H9 (cell line): ENCODE results near the gene SORCS2. TPM values are rescaled to one million over a fixed set of nuclear protein-coding genes. Genes with fewer than 3 reads are reported as not detected.

ENCODE experiments used
- DNase-seq: peaks from one replicate; pipeline ENCODE4 v3.0.0-alpha.2; 2017
- H2AFZ ChIP-seq: one replicate; pipeline ENCODE4 v1.6.1; 2013; ENCODE audit warnings: mild to moderate bottlenecking, low read length, control low read depth, moderate library complexity
- H2AK5ac ChIP-seq: 2 replicates; pipeline ENCODE4 v1.6.1; 2013; ENCODE audit warnings: low read length, control low read depth, mixed read lengths; ENCODE audit not compliant: insufficient read length
- H2BK120ac ChIP-seq: one replicate; pipeline ENCODE4 v1.6.1; 2013; ENCODE audit warnings: low read depth, mild to moderate bottlenecking, low read length, control low read depth, inconsistent platforms; ENCODE audit not compliant: poor library complexity, severe bottlenecking
- H2BK12ac ChIP-seq: 2 replicates; pipeline ENCODE4 v1.6.1; 2013; ENCODE audit warnings: low read length, control low read depth, mixed read lengths, low read depth; ENCODE audit not compliant: insufficient read length
- H2BK15ac ChIP-seq: 2 replicates; pipeline ENCODE4 v1.6.1; 2013; ENCODE audit warnings: low read depth, low read length, control low read depth
- H2BK20ac ChIP-seq: one replicate; pipeline ENCODE4 v1.6.1; 2013; ENCODE audit warnings: low read depth, mild to moderate bottlenecking, low read length, control low read depth, inconsistent platforms; ENCODE audit not compliant: poor library complexity, severe bottlenecking
- H2BK5ac ChIP-seq: 2 replicates; pipeline ENCODE4 v1.6.1; 2013; ENCODE audit warnings: low read length, control low read depth, mixed read lengths; ENCODE audit not compliant: insufficient read length
- H3K14ac ChIP-seq: 2 replicates; pipeline ENCODE4 v1.6.1; 2013; ENCODE audit warnings: low read length, control low read depth; ENCODE audit not compliant: insufficient read depth
- H3K18ac ChIP-seq: 2 replicates; pipeline ENCODE4 v1.6.1; 2013; ENCODE audit warnings: low read depth, mild to moderate bottlenecking, mixed read lengths, low read length, control low read depth; ENCODE audit not compliant: insufficient read length
- H3K23ac ChIP-seq: 2 replicates; pipeline ENCODE4 v1.6.1; 2013; ENCODE audit warnings: low read length, control low read depth, mixed read lengths, low read depth; ENCODE audit not compliant: insufficient read length
- H3K23me2 ChIP-seq: 2 replicates; pipeline ENCODE4 v1.6.1; 2013; ENCODE audit warnings: low read depth, mild to moderate bottlenecking, mixed read lengths, low read length, control low read depth; ENCODE audit not compliant: insufficient read length, poor library complexity, severe bottlenecking
- H3K27ac ChIP-seq: 2 replicates; pipeline ENCODE4 v1.5.1; 2013; ENCODE audit warnings: low read length, control low read depth, mixed read lengths, low read depth; ENCODE audit not compliant: insufficient read length
- H3K27me3 ChIP-seq: 2 replicates; pipeline ENCODE4 v1.6.1; 2013; ENCODE audit warnings: low read length, control low read depth, inconsistent platforms; ENCODE audit not compliant: insufficient read depth
- H3K4ac ChIP-seq: 2 replicates; pipeline ENCODE4 v1.6.1; 2013; ENCODE audit warnings: low read depth, mild to moderate bottlenecking, control low read depth, inconsistent platforms, low read length, moderate library complexity
- H3K4me1 ChIP-seq: 2 replicates; pipeline ENCODE4 v1.6.1; 2013; ENCODE audit warnings: low read length, control low read depth, inconsistent platforms; ENCODE audit not compliant: insufficient read depth
- H3K4me2 ChIP-seq: 2 replicates; pipeline ENCODE4 v1.6.1; 2013; ENCODE audit warnings: low read length, control low read depth, mixed read lengths; ENCODE audit not compliant: insufficient read length, insufficient read depth
- H3K56ac ChIP-seq: 2 replicates; pipeline ENCODE4 v1.6.1; 2013; ENCODE audit warnings: low read depth, mild to moderate bottlenecking, mixed read lengths, low read length, control low read depth; ENCODE audit not compliant: insufficient read length
- H3K79me1 ChIP-seq: 2 replicates; pipeline ENCODE4 v1.6.1; 2013; ENCODE audit warnings: low read depth, mild to moderate bottlenecking, moderate library complexity, low read length, control low read depth, inconsistent platforms; ENCODE audit not compliant: insufficient read depth, poor library complexity, severe bottlenecking
- H3K79me2 ChIP-seq: 2 replicates; pipeline ENCODE4 v1.6.1; 2013; ENCODE audit warnings: low read length, control low read depth, inconsistent platforms; ENCODE audit not compliant: insufficient read depth
- H3K9ac ChIP-seq: 2 replicates; pipeline ENCODE4 v1.6.1; 2013; ENCODE audit warnings: low read length, control low read depth, mixed read lengths; ENCODE audit not compliant: insufficient read length; ENCODE audit errors: extremely low read depth
- H3K9me3 ChIP-seq: one replicate; pipeline ENCODE4 v1.6.1; 2013; ENCODE audit warnings: low read depth, low read length, inconsistent platforms; ENCODE audit not compliant: control insufficient read depth
- H3T11ph ChIP-seq: one replicate; pipeline ENCODE4 v1.6.1; 2013; ENCODE audit warnings: mild to moderate bottlenecking, low read length, control low read depth, inconsistent platforms
- H4K20me1 ChIP-seq: one replicate; pipeline ENCODE4 v1.6.1; 2013; ENCODE audit not compliant: control insufficient read depth, insufficient read length, insufficient read depth
- H4K5ac ChIP-seq: 2 replicates; pipeline ENCODE4 v1.6.1; 2013; ENCODE audit warnings: low read depth, mild to moderate bottlenecking, mixed read lengths, low read length, control low read depth; ENCODE audit not compliant: insufficient read length
- H4K8ac ChIP-seq: replicated peaks from 2 replicates; pipeline ENCODE4 v1.6.1; 2013; ENCODE audit warnings: low read length, control low read depth, mixed read lengths, low read depth; ENCODE audit not compliant: insufficient read length
- H4K91ac ChIP-seq: 2 replicates; pipeline ENCODE4 v1.6.1; 2013; ENCODE audit warnings: low read depth, mild to moderate bottlenecking, moderate library complexity, mixed read lengths, low read length, control low read depth; ENCODE audit not compliant: insufficient read length
- H3K27ac Mint-ChIP-seq, 3 experiments: 2 replicates in 2 of 3; 3 replicates in 1 of 3; pipeline ENCODE4 v1.8.0; 2020 to 2021; ENCODE audit warnings: mixed read lengths in 3 of 3, mild to moderate bottlenecking in 1 of 3, moderate library complexity in 1 of 3
- H3K27me3 Mint-ChIP-seq: 2 replicates; pipeline ENCODE4 v1.8.0; 2021; ENCODE audit warnings: low read depth, mild to moderate bottlenecking, moderate library complexity, mixed read lengths
- H3K36me3 Mint-ChIP-seq, 3 experiments: 2 replicates in 2 of 3; 3 replicates in 1 of 3; pipeline ENCODE4 v1.8.0; 2020 to 2021; ENCODE audit warnings: low read depth in 3 of 3, mixed read lengths in 3 of 3; ENCODE audit not compliant: insufficient read depth in 1 of 3
- H3K4me1 Mint-ChIP-seq, 2 experiments: 2 replicates each; pipeline ENCODE4 v1.8.0; 2020; ENCODE audit warnings: mixed read lengths in 2 of 2
- H3K4me3 Mint-ChIP-seq, 2 experiments: 2 replicates in 1 of 2; 3 replicates in 1 of 2; pipeline ENCODE4 v1.8.0; 2020 to 2021; ENCODE audit warnings: mild to moderate bottlenecking in 2 of 2, mixed read lengths in 2 of 2, moderate library complexity in 1 of 2
- H3K9me3 Mint-ChIP-seq, 2 experiments: 2 replicates in 1 of 2; 3 replicates in 1 of 2; pipeline ENCODE4 v1.8.0; 2020; ENCODE audit warnings: mild to moderate bottlenecking in 2 of 2, mixed read lengths in 2 of 2, moderate library complexity in 1 of 2
- WGBS: extraction: QIAGEN DNeasy Blood & Tissue Kit; methylation state at CpG from one replicate; pipeline ENCODE4 v1.1.7; 2013; ENCODE audit warnings: missing lambda C conversion rate, low lambda C conversion rate, mixed read lengths; ENCODE audit not compliant: insufficient read length; ENCODE audit errors: extremely low coverage; 5-methylcytosine and 5-hydroxymethylcytosine counted together
- total RNA-seq: library from RNA; stranded (reverse); gene quantifications from 2 replicates; pipeline ENCODE4 v1.2.1, GENCODE V29; 2021
- TF ChIP-seq, protein P1 (sequence below): fragments of 200-600 bp; sonication (generic); conservative IDR thresholded peaks from 3 replicates; pipeline ENCODE4 v1.8.0; 2021; ENCODE audit warnings: antibody characterized with exemption, mild to moderate bottlenecking

The SORCS2 gene
- total RNA-seq, 1 experiment from 2014 or later, result 0.57 TPM

DNA sequence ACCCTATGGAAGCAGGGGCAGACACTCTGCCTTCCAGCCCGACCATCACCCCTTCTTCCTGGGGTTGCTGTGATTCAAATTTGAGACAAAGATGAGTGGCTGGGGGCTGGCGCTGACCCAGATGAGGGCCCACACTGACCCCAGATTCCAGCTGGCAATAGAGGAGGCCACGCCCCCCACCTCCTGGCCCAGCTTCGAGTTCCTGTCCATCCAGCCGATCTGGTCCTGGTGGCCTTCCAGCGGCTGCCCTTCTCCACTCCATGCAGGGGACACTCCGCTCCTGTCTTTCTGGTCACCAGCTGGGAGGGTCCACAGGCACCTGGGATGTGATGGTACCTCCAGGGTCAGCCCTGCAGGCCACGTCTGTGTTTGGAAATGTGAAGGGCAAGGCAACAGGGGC is 340.9 kb downstream of the SORCS2 start:
- peaks cover 4% of the 10 kb centered on the region; the same call in 1 of the 2 replicates for H3K4me1 ChIP-seq
- H3K4me1 Mint-ChIP-seq, result peaks cover 26 to 33% of the 10 kb centered on the region in 2 experiments
- H2BK12ac ChIP-seq, result no peak overlapping the region
- H2BK5ac ChIP-seq, result no peak overlapping the region
- H3K9me3 Mint-ChIP-seq, result peaks cover 3 to 7% of the 10 kb centered on the region in 2 experiments; a peak in 4 of 5 replicates
- H3K79me2 ChIP-seq, result no peaks in the 10 kb centered on the region
- H3K23me2 ChIP-seq, result no peaks in the 10 kb centered on the region
- no peak overlapping the region for H2BK120ac ChIP-seq
- no CpG with 5 or more reads among the region's 8 CpGs for WGBS
- DNase-seq, result no peak
- no peak overlapping the region for H4K8ac ChIP-seq
- H2BK15ac ChIP-seq, result no peak overlapping the region
- no peak overlapping the region for H4K91ac ChIP-seq
- peaks cover 0 to 2% (median 0%) of the 10 kb centered on the region in 3 experiments; a peak in 2 of 7 replicates for H3K36me3 Mint-ChIP-seq
- no peak overlapping the region for H3K4ac ChIP-seq
- no peak overlapping the region for H3K18ac ChIP-seq
- no peak overlapping the region for H3K9ac ChIP-seq
- no peak overlapping the region for H3K23ac ChIP-seq
- H3K27me3 Mint-ChIP-seq, result peaks cover 3% of the 10 kb centered on the region; the same call in 1 of the 2 replicates
- no peak overlapping the region for H3K4me2 ChIP-seq
- no peaks in the 10 kb centered on the region for H3K27me3 ChIP-seq
- no peak overlapping the region for H4K5ac ChIP-seq
- no peak overlapping the region for H3T11ph ChIP-seq
- no peak overlapping the region for H2AFZ ChIP-seq
- TF ChIP-seq, protein P1, sequence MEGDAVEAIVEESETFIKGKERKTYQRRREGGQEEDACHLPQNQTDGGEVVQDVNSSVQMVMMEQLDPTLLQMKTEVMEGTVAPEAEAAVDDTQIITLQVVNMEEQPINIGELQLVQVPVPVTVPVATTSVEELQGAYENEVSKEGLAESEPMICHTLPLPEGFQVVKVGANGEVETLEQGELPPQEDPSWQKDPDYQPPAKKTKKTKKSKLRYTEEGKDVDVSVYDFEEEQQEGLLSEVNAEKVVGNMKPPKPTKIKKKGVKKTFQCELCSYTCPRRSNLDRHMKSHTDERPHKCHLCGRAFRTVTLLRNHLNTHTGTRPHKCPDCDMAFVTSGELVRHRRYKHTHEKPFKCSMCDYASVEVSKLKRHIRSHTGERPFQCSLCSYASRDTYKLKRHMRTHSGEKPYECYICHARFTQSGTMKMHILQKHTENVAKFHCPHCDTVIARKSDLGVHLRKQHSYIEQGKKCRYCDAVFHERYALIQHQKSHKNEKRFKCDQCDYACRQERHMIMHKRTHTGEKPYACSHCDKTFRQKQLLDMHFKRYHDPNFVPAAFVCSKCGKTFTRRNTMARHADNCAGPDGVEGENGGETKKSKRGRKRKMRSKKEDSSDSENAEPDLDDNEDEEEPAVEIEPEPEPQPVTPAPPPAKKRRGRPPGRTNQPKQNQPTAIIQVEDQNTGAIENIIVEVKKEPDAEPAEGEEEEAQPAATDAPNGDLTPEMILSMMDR, result no peak
- H2BK20ac ChIP-seq, result no peak overlapping the region
- no peak overlapping the region for H3K14ac ChIP-seq
- no peak overlapping the region for H3K4me3 Mint-ChIP-seq
- no peak overlapping the region for H3K27ac ChIP-seq
- H3K9me3 ChIP-seq, result no peaks in the 10 kb centered on the region
- no peak overlapping the region for H3K56ac ChIP-seq
- H4K20me1 ChIP-seq, result no peaks in the 10 kb centered on the region
- H3K27ac Mint-ChIP-seq, result peak overlapping the region in 1 of 3 experiments; percentile 49; a peak in 2 of 7 replicates
- no peak overlapping the region for H2AK5ac ChIP-seq
- no peaks in the 10 kb centered on the region for H3K79me1 ChIP-seq
